HG03064 (cell line): Measurements from ENCODE around the gene MUCL3.
"Not testable (repeated sequence)": the region's sequence is repeated elsewhere in the genome, so short reads cannot be mapped to it uniquely, and the experiment has no call there.

Experiments
- ATAC-seq: cut with Tn5 transposase; IDR thresholded peaks from one replicate; pipeline ENCODE4 v1.9.1; 2021; ENCODE audit warnings: low read depth; ENCODE audit not compliant: unreplicated experiment

MUCL3 gene

GRCh38 chr6:30912746-30913520, 27.8 kb upstream of the MUCL3 start:
- no peak for ATAC-seq

GRCh38 chr6:30913721-30914075, 27.1 kb upstream of the MUCL3 start:
- ATAC-seq = no peak

GRCh38 chr6:30914076-30914853, 26.5 kb upstream of the MUCL3 start, which contains the start of gene VARS2:
Gene VARS2 (plus strand): TSS chr6:30914238. CDS start chr6:30914837, 599 bp downstream.
- ATAC-seq = no peak

GRCh38 chr6:30914854-30915590, 25.8 kb upstream of the MUCL3 start:
- ATAC-seq = no peak

- no peak for ATAC-seq
These were observed 25.2 kb upstream of the MUCL3 start for GRCh38 chr6:30915591-30915946.

- ATAC-seq = no peak
These were observed 23.7 kb upstream of the MUCL3 start for GRCh38 chr6:30917041-30917440.

- ATAC-seq = no peak
These were observed 23.3 kb upstream of the MUCL3 start for GRCh38 chr6:30917487-30917886.

GRCh38 chr6:30918670-30919069, 22.1 kb upstream of the MUCL3 start:
- no peak for ATAC-seq

- no peak for ATAC-seq
These were observed 18.3 kb upstream of the MUCL3 start for GRCh38 chr6:30922447-30922852.

GRCh38 chr6:30924040-30924627, 16.6 kb upstream of the MUCL3 start:
- ATAC-seq = not testable (repeated sequence)

- no peak for ATAC-seq
These were observed 14.1 kb upstream of the MUCL3 start for GRCh38 chr6:30926644-30927043.

GRCh38 chr6:30927080-30927479, 13.7 kb upstream of the MUCL3 start:
- not testable (repeated sequence) for ATAC-seq

GRCh38 chr6:30928677-30929076, 12.1 kb upstream of the MUCL3 start:
- no peak for ATAC-seq

GRCh38 chr6:30930506-30930905, 10.3 kb upstream of the MUCL3 start:
- no peak for ATAC-seq

- ATAC-seq = no peak
These were observed 9.5 kb upstream of the MUCL3 start for GRCh38 chr6:30931272-30931671.

- no peak for ATAC-seq
These were observed 8.7 kb upstream of the MUCL3 start, which contains the start of gene SFTA2 for GRCh38 chr6:30931969-30932645. Gene SFTA2 (minus strand): TSS chr6:30932170. CDS start chr6:30932096, 74 bp downstream.

GRCh38 chr6:30932665-30933365, 8.0 kb upstream of the MUCL3 start:
- ATAC-seq = no peak

- ATAC-seq = no peak
These were observed 5.8 kb upstream of the MUCL3 start for GRCh38 chr6:30935018-30935417.

- no peak for ATAC-seq
These were observed 3.5 kb upstream of the MUCL3 start for GRCh38 chr6:30937265-30937664.

- no peak for ATAC-seq
These were observed 2.0 kb upstream of the MUCL3 start for GRCh38 chr6:30938730-30939129.
